ENCODE results near the gene C6orf141.

DNA sequence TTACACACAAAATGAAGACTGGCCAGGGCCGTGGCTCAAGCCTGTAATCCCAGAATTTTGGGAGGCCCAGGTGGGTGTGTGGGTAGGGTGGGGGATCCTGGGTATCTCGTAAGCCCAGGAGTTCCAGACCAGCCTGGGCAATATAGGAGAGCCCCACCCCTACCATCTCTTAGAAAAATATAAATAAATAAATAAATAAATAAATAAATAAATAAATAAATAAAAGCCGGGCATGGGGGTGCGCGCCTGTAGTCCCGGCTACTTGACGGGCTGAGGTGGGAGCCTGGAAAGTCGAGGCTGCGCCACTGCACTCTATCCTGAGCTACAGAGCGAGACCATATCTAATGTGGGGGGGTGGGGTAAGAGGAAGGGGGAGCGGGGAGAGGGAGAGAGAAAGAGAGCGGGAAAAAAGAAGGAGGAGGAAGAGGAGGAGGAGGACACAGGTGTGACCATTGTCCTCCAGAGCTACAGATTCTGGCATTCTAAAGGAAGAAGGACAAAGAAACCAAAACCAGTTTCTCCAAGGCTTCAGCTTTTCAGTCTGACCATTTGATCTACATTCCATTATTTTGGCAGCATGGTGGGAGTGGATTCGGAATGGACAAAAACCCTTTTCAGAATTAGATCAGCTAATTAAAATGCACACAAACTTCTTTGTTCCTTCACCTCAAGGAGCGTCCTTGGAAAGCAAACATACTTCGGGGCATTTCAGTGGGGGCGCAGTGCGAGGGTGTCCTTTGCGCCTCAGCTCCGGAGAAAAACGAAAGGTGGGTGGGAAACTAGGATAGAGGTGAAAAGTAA is 577 bp upstream of the C6orf141 start:
- TF ChIP-seq POLR2AphosphoS5 (IDR thresholded peaks at IDR 0.05; ENCODE audit: low read depth, low read length) (no peak), SIN3A (IDR thresholded peaks at IDR 0.05; ENCODE audit: borderline replicate concordance, insufficient read depth, low read length) (no peak), FOXP2 (optimal IDR thresholded peaks at IDR 0.05; ENCODE audit: borderline replicate concordance, extremely low read depth, extremely low read length, insufficient read depth) (no peak)
- TF ChIP-seq, protein P1, sequence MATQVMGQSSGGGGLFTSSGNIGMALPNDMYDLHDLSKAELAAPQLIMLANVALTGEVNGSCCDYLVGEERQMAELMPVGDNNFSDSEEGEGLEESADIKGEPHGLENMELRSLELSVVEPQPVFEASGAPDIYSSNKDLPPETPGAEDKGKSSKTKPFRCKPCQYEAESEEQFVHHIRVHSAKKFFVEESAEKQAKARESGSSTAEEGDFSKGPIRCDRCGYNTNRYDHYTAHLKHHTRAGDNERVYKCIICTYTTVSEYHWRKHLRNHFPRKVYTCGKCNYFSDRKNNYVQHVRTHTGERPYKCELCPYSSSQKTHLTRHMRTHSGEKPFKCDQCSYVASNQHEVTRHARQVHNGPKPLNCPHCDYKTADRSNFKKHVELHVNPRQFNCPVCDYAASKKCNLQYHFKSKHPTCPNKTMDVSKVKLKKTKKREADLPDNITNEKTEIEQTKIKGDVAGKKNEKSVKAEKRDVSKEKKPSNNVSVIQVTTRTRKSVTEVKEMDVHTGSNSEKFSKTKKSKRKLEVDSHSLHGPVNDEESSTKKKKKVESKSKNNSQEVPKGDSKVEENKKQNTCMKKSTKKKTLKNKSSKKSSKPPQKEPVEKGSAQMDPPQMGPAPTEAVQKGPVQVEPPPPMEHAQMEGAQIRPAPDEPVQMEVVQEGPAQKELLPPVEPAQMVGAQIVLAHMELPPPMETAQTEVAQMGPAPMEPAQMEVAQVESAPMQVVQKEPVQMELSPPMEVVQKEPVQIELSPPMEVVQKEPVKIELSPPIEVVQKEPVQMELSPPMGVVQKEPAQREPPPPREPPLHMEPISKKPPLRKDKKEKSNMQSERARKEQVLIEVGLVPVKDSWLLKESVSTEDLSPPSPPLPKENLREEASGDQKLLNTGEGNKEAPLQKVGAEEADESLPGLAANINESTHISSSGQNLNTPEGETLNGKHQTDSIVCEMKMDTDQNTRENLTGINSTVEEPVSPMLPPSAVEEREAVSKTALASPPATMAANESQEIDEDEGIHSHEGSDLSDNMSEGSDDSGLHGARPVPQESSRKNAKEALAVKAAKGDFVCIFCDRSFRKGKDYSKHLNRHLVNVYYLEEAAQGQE (IDR thresholded peaks at IDR 0.05; ENCODE audit: insufficient read depth in 1 of 2, low read depth in 2 of 2, low read length in 2 of 2), result no peak

Measured in PFSK-1 (cell line).